ENCODE data around the gene CLCN1.
A peak's percentile ranks its signal among the peaks of the same experiment; 100 is the strongest.

CLCN1 gene

GRCh38 chr7:143376396-143376795 lies 60.5 kb downstream of the CLCN1 start:
- H3K4me1 ChIP-seq (ENCODE audit: insufficient read depth, low read length, severe bottlenecking) = peaks cover 4% of the 10 kb centered on the region

DNA sequence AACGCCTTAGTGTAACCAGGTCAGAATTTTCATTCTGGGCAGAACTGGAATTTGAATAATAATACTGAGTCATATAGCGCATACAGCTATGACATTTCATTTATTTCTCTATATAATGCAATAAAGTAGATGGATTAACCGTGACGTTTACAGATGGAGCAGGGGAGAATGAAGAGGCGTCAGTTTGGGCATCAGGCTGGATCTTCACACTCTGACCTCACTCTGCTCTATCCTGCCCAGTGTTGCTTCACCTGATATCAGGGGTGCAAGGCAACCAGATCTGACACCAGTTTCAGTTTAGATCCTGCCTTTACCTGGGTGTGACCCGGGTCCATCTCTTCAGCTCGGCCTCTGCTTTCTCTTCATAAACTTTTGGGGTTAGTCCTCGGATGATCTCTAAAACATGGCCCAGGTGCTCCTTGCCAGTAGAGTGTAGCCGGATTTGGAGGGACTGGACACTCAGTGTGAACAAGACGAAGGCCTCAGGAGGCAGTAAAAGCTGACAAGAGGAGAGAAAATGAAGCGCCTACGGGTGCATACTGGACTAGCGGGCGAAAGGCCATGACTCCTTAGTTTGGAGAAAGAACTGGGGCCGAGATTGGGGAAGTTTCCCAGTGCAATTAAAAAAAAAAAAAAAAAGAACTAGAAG lies 63.8 kb downstream of the CLCN1 start:
- Histone ChIP-seq H3K4me1 (ENCODE audit: insufficient read depth, low read length, severe bottlenecking) (peaks cover 4% of the 10 kb centered on the region), H3K9me3 (ENCODE audit: low read length) (no peaks in the 10 kb centered on the region), H3K4me3 (ENCODE audit: low read depth, low read length, poor library complexity, severe bottlenecking) (peak overlapping the region; percentile 91), H3K27ac (ENCODE audit: low read depth, low read length, poor library complexity, severe bottlenecking) (no peak overlapping the region), H3F3A (ENCODE audit: insufficient read depth, low read length) (no peaks in the 10 kb centered on the region), H4K20me1 (ENCODE audit: insufficient read depth, low read length) (no peaks in the 10 kb centered on the region), H3K4me2 (ENCODE audit: low read length) (peak overlapping the region; percentile 98), H3K9me2 (ENCODE audit: low read depth, low read length) (no peaks in the 10 kb centered on the region), H3K27me3 (ENCODE audit: insufficient read depth, low read length) (0 out of 2 replicates have a peak, but pooled peaks cover 4% of the 10 kb centered on the region), H3K9ac (ENCODE audit: low read length) (no peak overlapping the region; the same call in 1 of the 2 replicates), H3K79me2 (ENCODE audit: insufficient read depth, low read length) (no peaks in the 10 kb centered on the region), H2AFZ (ENCODE audit: low read length) (no peak overlapping the region), H3K36me3 (ENCODE audit: insufficient read depth, low read length) (no peaks in the 10 kb centered on the region)
- TF ChIP-seq EZH2 (IDR thresholded peaks at IDR 0.05; ENCODE audit: borderline replicate concordance, low read length) (no peak), CTCF (IDR thresholded peaks at IDR 0.05; ENCODE audit: low read length) (no peak)

More at GRCh38 chr7:143376396-143376795, 60.5 kb downstream of the CLCN1 start:
- H3K36me3 ChIP-seq (ENCODE audit: insufficient read depth, low read length) = no peaks in the 10 kb centered on the region
- no peaks in the 10 kb centered on the region for H3K9me3 ChIP-seq (ENCODE audit: low read length)
- no peak overlapping the region for H3K9ac ChIP-seq (ENCODE audit: low read length)
- H2AFZ ChIP-seq (ENCODE audit: low read length) = no peak overlapping the region
- H3K27ac ChIP-seq (ENCODE audit: low read depth, low read length, poor library complexity, severe bottlenecking) = no peak overlapping the region
- no peak for TF ChIP-seq EZH2 (IDR thresholded peaks at IDR 0.05; ENCODE audit: borderline replicate concordance, low read length)
- TF ChIP-seq CTCF (IDR thresholded peaks at IDR 0.05; ENCODE audit: low read length) = no peak
- no peaks in the 10 kb centered on the region for H3K27me3 ChIP-seq (ENCODE audit: insufficient read depth, low read length)
- H3K4me3 ChIP-seq (ENCODE audit: low read depth, low read length, poor library complexity, severe bottlenecking) = no peak overlapping the region
- H3F3A ChIP-seq (ENCODE audit: insufficient read depth, low read length) = no peaks in the 10 kb centered on the region
- H4K20me1 ChIP-seq (ENCODE audit: insufficient read depth, low read length) = no peaks in the 10 kb centered on the region
- H3K79me2 ChIP-seq (ENCODE audit: insufficient read depth, low read length) = no peaks in the 10 kb centered on the region
- no peak overlapping the region for H3K4me2 ChIP-seq (ENCODE audit: low read length)
- H3K9me2 ChIP-seq (ENCODE audit: low read depth, low read length) = no peaks in the 10 kb centered on the region

DNA sequence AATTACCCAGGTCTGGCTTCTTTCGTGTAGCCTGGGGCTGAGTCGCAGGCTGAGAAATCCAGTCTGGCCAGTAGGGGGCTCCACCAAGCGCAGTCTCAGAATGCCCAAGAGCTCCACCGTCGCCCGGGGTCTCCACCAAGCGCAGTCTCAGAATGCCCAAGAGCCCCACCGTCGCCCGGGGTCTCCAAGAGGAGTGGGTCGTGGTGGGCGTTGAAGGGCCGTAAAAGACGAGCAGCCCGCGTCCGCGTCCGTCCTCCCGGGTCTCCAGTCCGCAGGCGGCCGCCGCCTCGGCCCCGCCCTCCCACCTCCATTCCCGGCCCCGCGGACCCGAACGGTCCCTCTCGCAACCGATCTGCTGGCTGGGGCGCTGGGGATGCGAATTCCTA lies 64.3 kb downstream of the CLCN1 start:
- H4K20me1 ChIP-seq (ENCODE audit: insufficient read depth, low read length) = no peaks in the 10 kb centered on the region
- H3K9ac ChIP-seq (ENCODE audit: low read length) = peak overlapping the region; percentile 79
- H2AFZ ChIP-seq (ENCODE audit: low read length) = peak overlapping the region; percentile 70; the same call in 1 of the 2 replicates
- peaks cover 4% of the 10 kb centered on the region for H3K4me1 ChIP-seq (ENCODE audit: insufficient read depth, low read length, severe bottlenecking)
- H3F3A ChIP-seq (ENCODE audit: insufficient read depth, low read length) = no peaks in the 10 kb centered on the region
- H3K9me3 ChIP-seq (ENCODE audit: low read length) = no peaks in the 10 kb centered on the region
- H3K36me3 ChIP-seq (ENCODE audit: insufficient read depth, low read length) = no peaks in the 10 kb centered on the region
- TF ChIP-seq CTCF (IDR thresholded peaks at IDR 0.05; ENCODE audit: low read length) = peak; percentile 97
- no peak for TF ChIP-seq EZH2 (IDR thresholded peaks at IDR 0.05; ENCODE audit: borderline replicate concordance, low read length)
- H3K79me2 ChIP-seq (ENCODE audit: insufficient read depth, low read length) = no peaks in the 10 kb centered on the region
- H3K4me3 ChIP-seq (ENCODE audit: low read depth, low read length, poor library complexity, severe bottlenecking) = peak overlapping the region; percentile 91
- peak overlapping the region; percentile 98 for H3K4me2 ChIP-seq (ENCODE audit: low read length)
- H3K27me3 ChIP-seq (ENCODE audit: insufficient read depth, low read length) = 0 out of 2 replicates have a peak, but pooled peaks cover 4% of the 10 kb centered on the region
- no peaks in the 10 kb centered on the region for H3K9me2 ChIP-seq (ENCODE audit: low read depth, low read length)
- no peak overlapping the region for H3K27ac ChIP-seq (ENCODE audit: low read depth, low read length, poor library complexity, severe bottlenecking)
